ENCODE results near the gene RNU6-9. TPM values are rescaled to one million over a fixed set of nuclear protein-coding genes. Genes with fewer than 3 reads are reported as not detected.

RNU6-9 gene
- total RNA-seq, 1 donor from 2014 or later = not detected

DNA sequence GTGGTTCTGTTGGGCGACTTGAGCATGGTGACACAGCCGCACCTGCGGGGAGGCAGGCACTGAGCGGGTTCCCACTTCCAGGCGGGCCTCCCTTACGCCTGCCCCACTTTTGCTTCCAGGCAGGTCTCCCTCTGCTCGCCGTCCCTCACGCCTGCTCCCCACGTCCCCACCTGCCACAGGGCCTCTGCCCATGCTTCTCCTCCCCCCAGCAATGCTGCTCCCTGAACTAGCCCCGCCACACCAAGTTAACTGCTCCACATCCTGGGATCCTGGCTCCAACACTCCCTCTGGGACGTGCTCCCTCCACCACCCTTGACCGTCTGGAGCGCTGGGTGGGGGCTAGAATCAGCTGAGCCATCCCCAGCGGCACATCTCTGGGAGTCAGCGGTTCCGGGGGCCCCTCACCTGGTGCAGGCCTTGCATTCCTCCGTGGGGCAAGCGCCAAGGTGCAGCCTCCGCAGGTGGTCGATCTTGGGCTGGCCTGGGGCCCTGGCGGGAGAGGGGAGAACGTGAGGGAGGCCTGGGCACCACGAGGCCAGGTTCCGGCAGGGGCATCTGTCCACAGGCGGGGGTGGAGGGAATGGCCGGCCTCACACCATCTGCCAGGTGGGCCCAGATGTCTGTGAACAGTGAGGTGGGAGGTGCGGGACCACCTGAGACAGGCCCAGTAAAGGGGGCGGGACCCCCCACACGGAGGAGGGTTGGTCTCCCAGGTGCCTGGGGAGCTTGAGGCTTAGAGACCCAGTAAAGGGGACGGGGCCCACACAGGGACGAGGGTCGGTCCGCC is 24.6 kb upstream of the RNU6-9 start:
- H3K27me3 Mint-ChIP-seq (ENCODE audit: low read depth, unreplicated experiment) = no peaks in the 10 kb centered on the region
- Histone ChIP-seq H3K27me3 (ENCODE audit: insufficient read depth, low read length) (no peaks in the 10 kb centered on the region), H3K4me3 (ENCODE audit: insufficient read depth, low read depth, low read length) (no peak overlapping the region), H2AFZ (ENCODE audit: low read depth, low read length) (no peak overlapping the region), H3K79me2 (ENCODE audit: insufficient read depth, low read length) (no peaks in the 10 kb centered on the region), H3K4me2 (ENCODE audit: low read length) (peak overlapping the region; percentile 31), H4K20me1 (ENCODE audit: insufficient read depth, low read length) (peaks cover 24% of the 10 kb centered on the region), H3K9ac (ENCODE audit: low read length) (peak overlapping the region; percentile 66), H3K4me1 (ENCODE audit: insufficient read depth, low read length) (peaks cover 19% of the 10 kb centered on the region), H3K9me3 (ENCODE audit: insufficient read depth, low read depth, low read length) (no peaks in the 10 kb centered on the region), H3K27ac (ENCODE audit: low read depth, low read length) (peak overlapping the region; percentile 88), H3K36me3 (ENCODE audit: insufficient read depth, low read length) (no peaks in the 10 kb centered on the region)
- peaks cover 9% of the 10 kb centered on the region for H3K36me3 Mint-ChIP-seq (ENCODE audit: low read depth, unreplicated experiment)
- FAIRE-seq = no peak
- TF ChIP-seq, protein P1, sequence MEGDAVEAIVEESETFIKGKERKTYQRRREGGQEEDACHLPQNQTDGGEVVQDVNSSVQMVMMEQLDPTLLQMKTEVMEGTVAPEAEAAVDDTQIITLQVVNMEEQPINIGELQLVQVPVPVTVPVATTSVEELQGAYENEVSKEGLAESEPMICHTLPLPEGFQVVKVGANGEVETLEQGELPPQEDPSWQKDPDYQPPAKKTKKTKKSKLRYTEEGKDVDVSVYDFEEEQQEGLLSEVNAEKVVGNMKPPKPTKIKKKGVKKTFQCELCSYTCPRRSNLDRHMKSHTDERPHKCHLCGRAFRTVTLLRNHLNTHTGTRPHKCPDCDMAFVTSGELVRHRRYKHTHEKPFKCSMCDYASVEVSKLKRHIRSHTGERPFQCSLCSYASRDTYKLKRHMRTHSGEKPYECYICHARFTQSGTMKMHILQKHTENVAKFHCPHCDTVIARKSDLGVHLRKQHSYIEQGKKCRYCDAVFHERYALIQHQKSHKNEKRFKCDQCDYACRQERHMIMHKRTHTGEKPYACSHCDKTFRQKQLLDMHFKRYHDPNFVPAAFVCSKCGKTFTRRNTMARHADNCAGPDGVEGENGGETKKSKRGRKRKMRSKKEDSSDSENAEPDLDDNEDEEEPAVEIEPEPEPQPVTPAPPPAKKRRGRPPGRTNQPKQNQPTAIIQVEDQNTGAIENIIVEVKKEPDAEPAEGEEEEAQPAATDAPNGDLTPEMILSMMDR (IDR thresholded peaks at IDR 0.05; ENCODE audit: insufficient read depth, low read depth, low read length) = no peak
- no peak for TF ChIP-seq EZH2 (IDR thresholded peaks at IDR 0.05; ENCODE audit: insufficient read depth, low read length)
- H3K9me3 Mint-ChIP-seq (ENCODE audit: unreplicated experiment) = no peaks in the 10 kb centered on the region
- H3K27ac Mint-ChIP-seq (ENCODE audit: unreplicated experiment) = no peak overlapping the region
- H3K4me1 Mint-ChIP-seq (ENCODE audit: low read depth, unreplicated experiment) = peaks cover 2% of the 10 kb centered on the region
- DNase-seq (ENCODE audit: low read depth) = no peak
- H3K4me3 Mint-ChIP-seq (ENCODE audit: unreplicated experiment) = no peak overlapping the region

DNA sequence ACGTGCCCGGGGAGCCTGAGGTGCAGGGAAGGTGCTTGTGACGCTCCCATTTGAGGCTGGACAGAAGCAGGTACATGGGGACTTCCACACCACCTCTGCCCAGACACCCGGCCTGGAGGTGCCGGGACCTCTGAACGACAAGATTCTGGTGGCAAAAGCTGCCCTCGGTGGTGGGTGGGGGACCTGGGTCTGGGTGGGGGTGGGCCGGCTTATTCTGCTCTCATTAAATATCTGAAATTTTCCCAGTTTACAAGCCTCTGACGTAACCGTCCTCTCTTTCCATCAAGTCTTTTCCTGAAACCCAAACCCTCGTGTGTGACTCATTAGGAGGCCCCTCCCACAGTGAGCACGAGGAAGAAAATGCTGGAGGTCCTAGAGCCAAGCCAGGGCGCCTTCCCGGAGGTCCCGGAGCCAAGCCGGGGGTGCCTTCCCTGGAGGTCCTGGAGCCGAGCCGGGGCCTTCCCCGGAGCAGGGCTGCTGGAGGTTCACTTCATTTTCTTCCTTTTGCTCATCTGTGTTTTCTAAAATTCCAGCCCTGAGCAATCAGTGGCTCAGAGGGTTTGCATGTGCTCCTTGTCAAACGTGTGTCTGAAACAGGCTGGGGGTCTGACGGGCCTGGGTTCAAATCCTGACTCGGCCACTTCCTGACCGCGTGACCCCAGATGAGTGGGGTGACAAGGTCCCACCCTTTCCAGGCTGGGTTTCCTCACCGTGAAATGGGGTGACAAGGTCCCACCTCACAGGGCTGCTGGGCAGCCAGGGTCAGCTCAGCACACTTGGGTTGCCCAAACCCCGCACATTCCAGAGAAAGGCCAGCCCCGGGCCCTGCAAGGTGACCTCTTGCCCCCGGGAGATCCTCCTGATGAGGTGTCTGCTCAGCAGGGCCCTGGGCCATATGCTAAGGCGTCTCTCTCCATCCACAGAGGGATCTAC is 23.8 kb upstream of the RNU6-9 start:
- Histone ChIP-seq H3K4me3 (ENCODE audit: insufficient read depth, low read depth, low read length) (no peak overlapping the region), H3K27me3 (ENCODE audit: insufficient read depth, low read length) (no peaks in the 10 kb centered on the region), H3K79me2 (ENCODE audit: insufficient read depth, low read length) (no peaks in the 10 kb centered on the region), H3K27ac (ENCODE audit: low read depth, low read length) (peak overlapping the region; percentile 88), H3K9me3 (ENCODE audit: insufficient read depth, low read depth, low read length) (no peaks in the 10 kb centered on the region), H2AFZ (ENCODE audit: low read depth, low read length) (no peak overlapping the region), H3K36me3 (ENCODE audit: insufficient read depth, low read length) (peaks cover 3% of the 10 kb centered on the region), H4K20me1 (ENCODE audit: insufficient read depth, low read length) (peaks cover 24% of the 10 kb centered on the region), H3K4me1 (ENCODE audit: insufficient read depth, low read length) (peaks cover 19% of the 10 kb centered on the region), H3K4me2 (ENCODE audit: low read length) (peak overlapping the region; percentile 42), H3K9ac (ENCODE audit: low read length) (peak overlapping the region; percentile 66)
- Mint-ChIP-seq H3K27me3 (ENCODE audit: low read depth, unreplicated experiment) (no peaks in the 10 kb centered on the region), H3K4me3 (ENCODE audit: unreplicated experiment) (no peak overlapping the region), H3K36me3 (ENCODE audit: low read depth, unreplicated experiment) (peaks cover 9% of the 10 kb centered on the region), H3K27ac (ENCODE audit: unreplicated experiment) (peak overlapping the region; percentile 47), H3K4me1 (ENCODE audit: low read depth, unreplicated experiment) (peaks cover 2% of the 10 kb centered on the region), H3K9me3 (ENCODE audit: unreplicated experiment) (no peaks in the 10 kb centered on the region)
- FAIRE-seq = peak; percentile 50
- DNase-seq (ENCODE audit: low read depth) = peak; percentile 93
- no peak for TF ChIP-seq EZH2 (IDR thresholded peaks at IDR 0.05; ENCODE audit: insufficient read depth, low read length)
- TF ChIP-seq, protein P1 (IDR thresholded peaks at IDR 0.05; ENCODE audit: insufficient read depth, low read depth, low read length) = no peak
